Astrocyte of the spinal cord (primary cell): ENCODE results near the gene PHOSPHO1.
"Not testable (repeated sequence)": the region's sequence is repeated elsewhere in the genome, so short reads cannot be mapped to it uniquely, and the experiment has no call there.

Source experiments
- DNase-seq: peaks from one replicate; pipeline ENCODE4 v3.0.0; 2011; ENCODE audit warnings: low read depth, low spot score
- H3K4me3 ChIP-seq: 2 replicates; pipeline ENCODE4 v1.5.1; 2011; ENCODE audit warnings: low read depth, mild to moderate bottlenecking, low read length, moderate library complexity
- in situ Hi-C: cut with HindIII; loops from 2 replicates; pipeline ENCODE4 v1.10.0; 2017; ENCODE audit warnings: low sequenced_read_pairs
- TF ChIP-seq, protein P1 (sequence below): IDR thresholded peaks from 2 replicates; pipeline ENCODE4 v1.5.1; 2012; ENCODE audit warnings: low read depth, mild to moderate bottlenecking, low read length, inconsistent platforms

Gene PHOSPHO1

DNA sequence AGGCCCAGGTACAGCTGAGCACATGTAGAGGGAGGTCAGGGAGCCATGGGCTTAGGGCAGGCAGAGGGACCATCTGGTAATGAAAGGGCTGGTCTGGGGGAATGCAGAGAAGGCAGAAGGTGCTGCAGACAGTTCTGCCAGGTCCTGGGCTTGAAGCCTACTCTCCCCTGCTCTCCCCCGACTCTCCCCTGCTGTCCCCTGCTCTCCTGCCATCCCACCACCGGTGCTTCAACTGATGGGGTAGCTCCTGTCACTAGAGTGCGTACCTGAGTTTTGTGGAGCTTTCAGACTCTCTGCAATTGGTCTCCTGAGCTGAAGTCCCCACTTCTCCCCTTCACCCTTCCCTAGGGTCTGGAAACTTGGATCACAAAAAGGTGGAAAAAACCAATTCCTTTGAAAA lies 37.3 kb upstream of the PHOSPHO1 start:
- in situ Hi-C loops, result no loop called here
- TF ChIP-seq, protein P1, sequence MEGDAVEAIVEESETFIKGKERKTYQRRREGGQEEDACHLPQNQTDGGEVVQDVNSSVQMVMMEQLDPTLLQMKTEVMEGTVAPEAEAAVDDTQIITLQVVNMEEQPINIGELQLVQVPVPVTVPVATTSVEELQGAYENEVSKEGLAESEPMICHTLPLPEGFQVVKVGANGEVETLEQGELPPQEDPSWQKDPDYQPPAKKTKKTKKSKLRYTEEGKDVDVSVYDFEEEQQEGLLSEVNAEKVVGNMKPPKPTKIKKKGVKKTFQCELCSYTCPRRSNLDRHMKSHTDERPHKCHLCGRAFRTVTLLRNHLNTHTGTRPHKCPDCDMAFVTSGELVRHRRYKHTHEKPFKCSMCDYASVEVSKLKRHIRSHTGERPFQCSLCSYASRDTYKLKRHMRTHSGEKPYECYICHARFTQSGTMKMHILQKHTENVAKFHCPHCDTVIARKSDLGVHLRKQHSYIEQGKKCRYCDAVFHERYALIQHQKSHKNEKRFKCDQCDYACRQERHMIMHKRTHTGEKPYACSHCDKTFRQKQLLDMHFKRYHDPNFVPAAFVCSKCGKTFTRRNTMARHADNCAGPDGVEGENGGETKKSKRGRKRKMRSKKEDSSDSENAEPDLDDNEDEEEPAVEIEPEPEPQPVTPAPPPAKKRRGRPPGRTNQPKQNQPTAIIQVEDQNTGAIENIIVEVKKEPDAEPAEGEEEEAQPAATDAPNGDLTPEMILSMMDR, result no peak
- DNase-seq, result no peak
- no peak overlapping the region for H3K4me3 ChIP-seq

DNA sequence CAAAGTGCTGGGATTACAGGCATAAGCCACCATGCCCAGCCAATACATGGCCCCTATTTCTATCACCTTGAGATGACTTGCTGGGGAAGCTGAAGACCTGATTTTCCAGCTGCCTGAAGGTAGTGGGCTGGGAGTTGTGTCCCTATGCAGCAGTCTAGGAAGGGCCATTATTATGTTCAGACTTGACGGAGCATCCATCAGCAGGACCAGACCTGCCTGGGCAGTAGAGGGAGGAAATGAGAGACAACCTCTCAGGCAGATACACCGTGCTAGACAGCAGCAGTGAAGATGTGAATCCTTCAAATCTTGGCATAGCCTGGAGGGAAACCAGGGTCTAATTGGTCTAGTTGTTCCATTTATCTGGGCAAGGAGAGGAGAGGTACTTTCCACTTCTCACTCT lies 35.6 kb upstream of the PHOSPHO1 start:
- no peak for DNase-seq
- H3K4me3 ChIP-seq, result no peak overlapping the region
- in situ Hi-C loops, result no loop called here
- TF ChIP-seq, protein P1, result no peak

DNA sequence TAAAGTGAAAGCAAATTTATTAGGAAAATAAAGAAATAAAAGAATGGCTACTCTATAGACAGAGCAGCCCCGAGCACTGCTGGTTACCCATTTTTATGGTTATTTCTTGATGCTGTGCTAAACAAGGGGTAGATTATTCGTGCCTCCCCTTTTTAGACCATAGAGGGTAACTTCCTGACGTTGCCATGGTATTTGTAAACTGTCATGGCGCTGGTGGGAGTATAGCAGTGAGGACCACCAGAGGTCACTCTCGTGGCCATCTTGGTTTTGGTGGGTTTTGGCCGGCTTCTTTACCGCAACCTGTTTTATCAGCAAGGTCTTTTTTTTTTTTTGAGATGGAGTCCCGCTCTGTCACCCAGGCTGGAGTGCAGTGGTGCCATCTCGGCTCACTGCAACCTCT lies 31.0 kb upstream of the PHOSPHO1 start:
- in situ Hi-C loops, H3K4me3 ChIP-seq, DNase-seq: not testable (repeated sequence)

DNA sequence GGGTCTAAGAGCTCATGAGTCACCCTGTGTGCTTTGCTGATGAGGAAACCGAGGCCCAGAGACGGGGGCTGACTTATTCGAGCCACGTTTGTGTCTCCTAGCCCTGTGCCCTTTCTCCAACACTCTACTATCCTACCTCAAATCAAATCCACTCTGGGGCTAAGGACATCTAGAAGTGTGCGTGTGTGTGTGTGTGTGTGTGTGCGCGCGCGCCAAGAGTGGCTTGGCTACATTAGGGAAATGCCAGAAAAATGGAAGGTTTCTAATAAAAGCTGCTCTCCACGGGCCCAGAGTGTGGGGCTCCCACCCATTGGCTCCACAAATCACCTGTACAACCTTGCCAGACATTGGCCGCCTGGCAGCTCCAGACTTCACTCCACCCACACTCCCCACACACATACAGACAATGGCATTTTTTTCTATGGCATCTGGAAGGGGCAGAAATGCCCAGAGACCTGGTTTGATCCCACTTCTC lies 30.3 kb upstream of the PHOSPHO1 start:
- in situ Hi-C loops, result no loop called here
- H3K4me3 ChIP-seq, result peak overlapping the region; percentile 36
- TF ChIP-seq, protein P1, result no peak
- no peak for DNase-seq

DNA sequence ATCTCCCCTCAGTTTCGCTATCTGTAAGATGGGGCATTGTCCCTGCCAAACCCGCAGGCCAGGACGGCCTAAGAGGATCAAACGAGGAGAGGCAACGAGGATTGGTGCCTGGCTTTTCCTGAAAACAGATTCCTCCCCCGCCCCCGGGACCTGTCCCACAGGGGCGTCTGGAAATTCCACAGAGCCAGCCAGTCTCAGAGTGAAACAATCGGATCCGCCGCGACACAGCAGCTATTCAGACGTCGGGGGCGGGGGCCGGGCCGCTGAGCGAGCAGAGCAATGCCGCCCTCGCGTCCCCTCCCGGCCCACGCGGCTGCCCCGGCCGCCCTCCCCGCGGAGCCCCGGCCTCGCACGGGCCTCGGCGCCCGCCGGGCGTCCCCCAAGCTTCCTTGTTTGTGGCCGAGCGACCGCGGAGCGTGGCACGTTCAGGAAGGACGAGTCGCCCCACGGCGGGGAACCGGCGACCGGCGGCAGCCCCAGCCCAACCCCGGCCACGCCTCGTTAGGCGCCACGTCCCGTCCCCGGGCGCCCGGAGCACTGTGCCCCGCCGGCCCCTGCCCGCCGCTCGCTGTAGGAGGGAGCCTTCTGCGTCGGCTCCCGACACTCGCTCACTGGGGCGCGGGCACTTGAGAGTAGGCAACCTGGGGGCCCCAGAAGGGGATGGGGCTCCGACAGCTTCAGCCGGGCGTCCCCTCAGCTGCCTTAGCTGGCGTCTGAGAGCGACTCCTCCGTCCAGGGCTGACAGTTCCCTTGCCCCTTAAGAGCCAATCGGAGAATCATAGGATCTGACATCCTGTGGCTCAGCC lies 29.6 kb upstream of the PHOSPHO1 start:
- TF ChIP-seq, protein P1, result no peak
- H3K4me3 ChIP-seq, result peak overlapping the region; percentile 36
- peak; percentile 81 for DNase-seq
- in situ Hi-C loops, result no loop called here

DNA sequence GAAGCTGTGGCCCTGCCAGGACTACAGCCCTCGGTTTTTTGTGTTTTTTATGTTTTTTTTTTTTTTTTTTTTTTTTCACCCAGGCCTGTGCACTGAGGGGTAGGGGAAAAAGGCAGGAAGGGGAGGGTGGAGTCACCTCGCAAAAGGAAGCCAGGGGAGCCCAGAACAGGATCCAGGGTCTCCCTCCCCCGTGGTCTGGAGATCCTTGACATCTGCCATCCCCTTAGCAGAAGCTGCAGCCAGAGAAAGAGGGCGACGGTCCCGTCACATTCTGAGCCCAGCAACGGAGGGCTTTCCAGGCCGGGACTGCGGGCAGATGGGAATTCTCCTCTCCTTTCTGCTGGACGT lies 29.1 kb upstream of the PHOSPHO1 start:
- TF ChIP-seq, protein P1, result no peak
- H3K4me3 ChIP-seq, result peak overlapping the region; percentile 36
- in situ Hi-C loops, result no loop called here
- DNase-seq, result no peak

DNA sequence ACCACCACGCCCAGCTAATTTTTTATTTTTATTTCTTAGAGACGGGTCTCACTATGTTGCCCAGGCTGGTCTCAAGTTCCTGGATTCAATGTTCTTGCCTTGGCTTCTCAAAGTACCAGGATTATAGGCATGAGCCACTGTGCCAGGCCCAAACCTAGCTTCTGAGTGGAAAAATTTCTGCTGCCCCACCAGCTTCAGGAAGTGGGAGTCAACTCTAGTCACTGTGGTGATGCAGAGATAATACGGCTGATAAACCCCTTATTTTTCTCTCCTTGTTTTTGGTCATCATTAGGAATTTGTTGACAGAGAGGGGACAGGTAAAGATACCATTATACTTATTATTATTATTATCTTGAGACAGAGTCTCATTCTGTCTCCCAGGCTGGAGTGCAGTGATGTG lies 27.8 kb upstream of the PHOSPHO1 start:
- no peak for DNase-seq
- TF ChIP-seq, protein P1, result no peak
- in situ Hi-C loops, result no loop called here
- H3K4me3 ChIP-seq, result no peak overlapping the region
